Neuronal stem cell (in vitro differentiated cells): ENCODE measurements around the gene MAN2A1.

Experiments
- DNase-seq: peaks from one replicate; pipeline ENCODE4 v3.0.0-alpha.2; 2013; ENCODE audit warnings: low spot score
- H2AFZ ChIP-seq: one replicate; pipeline ENCODE4 v1.6.1; 2013; ENCODE audit warnings: mild to moderate bottlenecking, low read length, inconsistent platforms
- H2AK5ac ChIP-seq: 2 replicates; pipeline ENCODE4 v1.6.1; 2013; ENCODE audit warnings: low read depth, mild to moderate bottlenecking, inconsistent platforms, low read length, moderate library complexity, mixed read lengths
- H2BK120ac ChIP-seq: 2 replicates; pipeline ENCODE4 v1.6.1; 2013; ENCODE audit warnings: low read depth, mild to moderate bottlenecking, inconsistent platforms, low read length, moderate library complexity, mixed read lengths
- H2BK12ac ChIP-seq: one replicate; pipeline ENCODE4 v1.6.1; 2013; ENCODE audit warnings: low read length, inconsistent platforms
- H2BK15ac ChIP-seq: 2 replicates; pipeline ENCODE4 v1.6.1; 2013; ENCODE audit warnings: mild to moderate bottlenecking, low read length, inconsistent platforms, mixed read lengths
- H2BK5ac ChIP-seq: one replicate; pipeline ENCODE4 v1.6.1; 2013; ENCODE audit warnings: inconsistent platforms, mild to moderate bottlenecking, low read length, moderate library complexity
- H3K14ac ChIP-seq: one replicate; pipeline ENCODE4 v1.6.1; 2013; ENCODE audit warnings: low read length, inconsistent platforms
- H3K18ac ChIP-seq: 2 replicates; pipeline ENCODE4 v1.6.1; 2013; ENCODE audit warnings: low read length, inconsistent platforms
- H3K23ac ChIP-seq: 2 replicates; pipeline ENCODE4 v1.6.1; 2013; ENCODE audit warnings: low read depth, mild to moderate bottlenecking, mixed read lengths, low read length, inconsistent platforms; ENCODE audit not compliant: poor library complexity
- H3K27ac ChIP-seq: replicated peaks from 3 replicates; pipeline ENCODE4 v1.5.1; 2013; ENCODE audit warnings: low read length, inconsistent platforms
- H3K27me3 ChIP-seq, 3 experiments: 2 replicates each; pipeline ENCODE4 v1.6.1; 2013; ENCODE audit warnings: low read length in 3 of 3, mild to moderate bottlenecking in 2 of 3, inconsistent platforms in 1 of 3, low read depth in 1 of 3, mixed read lengths in 1 of 3, moderate library complexity in 1 of 3; ENCODE audit not compliant: control insufficient read depth in 3 of 3, insufficient read depth in 3 of 3
- H3K36me3 ChIP-seq, 2 donors: replicated peaks in 1 of 2; 2 replicates each; pipeline ENCODE4 v1.6.1; 2013; ENCODE audit warnings: low read length in 2 of 2; ENCODE audit not compliant: control insufficient read depth in 2 of 2, insufficient read depth in 2 of 2
- H3K4ac ChIP-seq: 2 replicates; pipeline ENCODE4 v1.6.1; 2013; ENCODE audit warnings: inconsistent platforms, mild to moderate bottlenecking, low read length, moderate library complexity
- H3K4me1 ChIP-seq, 2 donors: 1 replicate in 1 of 2; 2 replicates in 1 of 2; pipeline ENCODE4 v1.6.1; 2013; ENCODE audit warnings: low read length in 2 of 2, low read depth in 1 of 2; ENCODE audit not compliant: control insufficient read depth in 2 of 2, insufficient read depth in 1 of 2
- H3K4me2 ChIP-seq: one replicate; pipeline ENCODE4 v1.6.1; 2013; ENCODE audit warnings: mild to moderate bottlenecking, low read length, inconsistent platforms; ENCODE audit not compliant: insufficient read depth, poor library complexity, severe bottlenecking
- H3K4me3 ChIP-seq, 2 donors: 2 replicates each; pipeline ENCODE4 v1.5.1; 2013; ENCODE audit warnings: low read length in 2 of 2, mild to moderate bottlenecking in 2 of 2, inconsistent platforms in 1 of 2, moderate library complexity in 1 of 2
- H3K79me1 ChIP-seq: one replicate; pipeline ENCODE4 v1.6.1; 2013; ENCODE audit warnings: low read depth, mild to moderate bottlenecking, inconsistent platforms, low read length, moderate library complexity
- H3K9ac ChIP-seq: one replicate; pipeline ENCODE4 v1.6.1; 2013; ENCODE audit warnings: mild to moderate bottlenecking, low read depth, low read length, inconsistent platforms; ENCODE audit not compliant: poor library complexity
- H3K9me3 ChIP-seq, 2 donors: replicated peaks in 1 of 2; 2 replicates each; pipeline versions ENCODE3 to v1.6.1; 2013; ENCODE audit warnings: low read length in 2 of 2, mild to moderate bottlenecking in 2 of 2, inconsistent platforms in 1 of 2, low read depth in 1 of 2, mixed read lengths in 1 of 2, moderate library complexity in 1 of 2; ENCODE audit not compliant: control insufficient read depth in 2 of 2, insufficient read depth in 1 of 2
- H4K8ac ChIP-seq: one replicate; pipeline ENCODE4 v1.6.1; 2013; ENCODE audit warnings: low read depth, mild to moderate bottlenecking, inconsistent platforms, low read length, moderate library complexity
- H4K91ac ChIP-seq: one replicate; pipeline ENCODE4 v1.6.1; 2013; ENCODE audit warnings: low read length, low read depth, mild to moderate bottlenecking, inconsistent platforms; ENCODE audit not compliant: poor library complexity
- WGBS, 2 donors: extraction: QIAGEN DNeasy Blood & Tissue Kit; methylation state at CpG; one replicate each; pipeline ENCODE4 v1.1.7; 2013; ENCODE audit warnings: missing lambda C conversion rate in 2 of 2, mixed read lengths in 1 of 2; ENCODE audit not compliant: insufficient read length in 2 of 2, insufficient replicate concordance in 1 of 2; ENCODE audit errors: extremely low coverage in 2 of 2; 5-methylcytosine and 5-hydroxymethylcytosine counted together

Gene MAN2A1

DNA sequence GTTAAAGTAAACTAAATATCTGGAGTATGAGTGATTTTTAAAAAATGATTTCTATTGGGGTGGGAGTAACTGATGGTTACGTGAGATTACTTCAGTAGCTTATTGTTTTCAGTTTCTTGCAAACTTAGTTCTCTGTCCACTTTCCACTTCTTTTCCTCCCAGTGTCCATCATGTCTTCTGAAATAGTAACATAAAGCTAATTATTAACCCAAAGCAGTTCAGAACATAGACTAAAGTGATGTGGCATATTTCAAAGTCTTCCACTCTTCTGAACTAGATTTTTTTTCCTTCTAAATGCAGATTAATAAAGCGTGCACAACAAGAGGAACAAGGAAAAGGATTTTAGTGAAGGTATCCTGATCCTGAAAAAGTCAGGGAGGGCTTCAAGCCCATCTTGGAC lies 114.1 kb downstream of the MAN2A1 start:
- no peak overlapping the region for H3K27ac ChIP-seq
- no peak overlapping the region for H3K4me3 ChIP-seq
- peaks cover 5 to 6% of the 10 kb centered on the region in 2 donors for H3K4me1 ChIP-seq
- no peak overlapping the region for H2AFZ ChIP-seq
- no peaks in the 10 kb centered on the region for H3K27me3 ChIP-seq
- no CpG with 5 or more reads among the region's 2 CpGs for WGBS, 2 donors
- H3K79me1 ChIP-seq = no peaks in the 10 kb centered on the region
- H2BK5ac ChIP-seq = no peak overlapping the region
- no peak overlapping the region for H4K8ac ChIP-seq
- no peak for DNase-seq
- no peak overlapping the region for H3K18ac ChIP-seq
- no peak overlapping the region for H3K9ac ChIP-seq
- H2BK12ac ChIP-seq = no peak overlapping the region
- H3K4me2 ChIP-seq = no peak overlapping the region
- H3K36me3 ChIP-seq = peaks cover 0 to 53% of the 10 kb centered on the region in 2 donors
- no peak overlapping the region for H3K4ac ChIP-seq
- no peak overlapping the region for H2BK15ac ChIP-seq
- H3K9me3 ChIP-seq = peaks cover 0 to 9% of the 10 kb centered on the region in 2 donors
- H4K91ac ChIP-seq = no peak overlapping the region
- H3K14ac ChIP-seq = no peak overlapping the region
- no peak overlapping the region for H2BK120ac ChIP-seq
- no peak overlapping the region for H3K23ac ChIP-seq
- no peak overlapping the region for H2AK5ac ChIP-seq

GRCh38 chr5:109805472-109805871 lies 115.7 kb downstream of the MAN2A1 start:
- no peak overlapping the region for H3K4ac ChIP-seq
- no peak overlapping the region for H2BK12ac ChIP-seq
- no peaks in the 10 kb centered on the region for H3K27me3 ChIP-seq
- no peak overlapping the region for H3K4me2 ChIP-seq
- H3K4me3 ChIP-seq = no peak overlapping the region
- no peak overlapping the region for H3K23ac ChIP-seq
- no peak overlapping the region for H3K9ac ChIP-seq
- H2AK5ac ChIP-seq = no peak overlapping the region
- no peak overlapping the region for H3K14ac ChIP-seq
- H3K36me3 ChIP-seq = peaks cover 2 to 59% of the 10 kb centered on the region in 2 donors
- H3K9me3 ChIP-seq = peaks cover 0 to 12% of the 10 kb centered on the region in 2 donors
- no peak overlapping the region for H4K91ac ChIP-seq
- no peak overlapping the region for H3K18ac ChIP-seq
- H2AFZ ChIP-seq = no peak overlapping the region
- no peak overlapping the region for H2BK5ac ChIP-seq
- no peak overlapping the region for H3K27ac ChIP-seq
- no peak overlapping the region for H2BK15ac ChIP-seq
- H4K8ac ChIP-seq = no peak overlapping the region
- no peak for DNase-seq
- no peaks in the 10 kb centered on the region for H3K79me1 ChIP-seq
- WGBS, 2 donors = no CpG with 5 or more reads among the region's 3 CpGs
- H2BK120ac ChIP-seq = no peak overlapping the region
- peaks cover 6 to 7% of the 10 kb centered on the region in 2 donors for H3K4me1 ChIP-seq

- Histone ChIP-seq H4K91ac (no peak overlapping the region), H3K36me3 (peaks cover 2 to 62% of the 10 kb centered on the region in 2 donors), H3K79me1 (no peaks in the 10 kb centered on the region), H3K4me2 (no peak overlapping the region), H2AK5ac (no peak overlapping the region), H2BK12ac (no peak overlapping the region), H3K9me3 (peaks cover 0 to 12% of the 10 kb centered on the region in 2 donors), H2BK5ac (no peak overlapping the region), H2BK120ac (no peak overlapping the region), H3K27me3 (no peaks in the 10 kb centered on the region), H3K18ac (no peak overlapping the region), H3K14ac (no peak overlapping the region), H2AFZ (no peak overlapping the region), H3K23ac (no peak overlapping the region), H3K4me1 (peaks cover 6 to 8% of the 10 kb centered on the region in 2 donors), H3K27ac (no peak overlapping the region), H3K4ac (no peak overlapping the region), H4K8ac (no peak overlapping the region), H3K4me3 (no peak overlapping the region), H2BK15ac (no peak overlapping the region), H3K9ac (no peak overlapping the region)
- peak; percentile 3 for DNase-seq
- WGBS, 2 donors = no CpG with 5 or more reads among the region's 3 CpGs
Measured at GRCh38 chr5:109805883-109806282, 116.2 kb downstream of the MAN2A1 start.

DNA sequence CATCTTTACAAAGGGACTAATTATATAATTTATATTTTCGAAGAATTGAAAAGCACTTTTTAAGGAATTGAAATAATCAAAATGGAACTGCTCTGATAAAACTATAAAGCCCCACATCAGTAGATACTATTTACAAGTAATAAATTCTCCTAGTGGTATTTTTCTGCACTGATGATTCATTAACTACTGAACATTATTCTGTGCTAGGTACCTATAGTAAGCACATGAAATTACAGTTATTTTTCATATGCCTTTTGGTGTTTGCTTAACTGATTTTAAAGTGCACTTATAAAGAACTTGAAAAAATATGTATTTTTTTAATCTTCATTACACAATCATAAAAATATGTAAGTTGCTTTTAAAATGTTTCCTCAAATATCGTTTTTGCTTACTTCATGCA lies 123.0 kb downstream of the MAN2A1 start:
- Histone ChIP-seq H3K4ac (no peak overlapping the region), H3K27ac (no peak overlapping the region), H3K9me3 (peaks cover 0 to 10% of the 10 kb centered on the region in 2 donors), H3K14ac (no peak overlapping the region), H3K36me3 (peaks cover 10 to 81% of the 10 kb centered on the region in 2 donors), H2AK5ac (no peak overlapping the region), H2BK12ac (no peak overlapping the region), H3K79me1 (no peaks in the 10 kb centered on the region), H2BK5ac (no peak overlapping the region), H3K4me1 (peaks cover 0 to 2% of the 10 kb centered on the region in 2 donors), H2BK15ac (no peak overlapping the region), H3K9ac (no peak overlapping the region), H4K91ac (no peak overlapping the region), H3K23ac (no peak overlapping the region), H3K4me3 (no peak overlapping the region), H2AFZ (no peak overlapping the region), H4K8ac (no peak overlapping the region), H3K18ac (no peak overlapping the region), H2BK120ac (no peak overlapping the region), H3K4me2 (no peak overlapping the region), H3K27me3 (no peaks in the 10 kb centered on the region)
- WGBS, 2 donors = no CpG with 5 or more reads among the region's 2 CpGs
- DNase-seq = no peak
